Measurements from ENCODE around the gene LRRC72. TPM values are rescaled to one million over a fixed set of nuclear protein-coding genes. Genes with fewer than 3 reads are reported as not detected.
"Not testable (repeated sequence)": the region's sequence is repeated elsewhere in the genome, so short reads cannot be mapped to it uniquely, and the experiment has no call there.

The LRRC72 gene
- total RNA-seq, 1 experiment from 2014 or later: not detected

GRCh38 chr7:16504019-16504418 lies 22.6 kb upstream of the LRRC72 start:
- Histone ChIP-seq H3K9me3 (ENCODE audit: control insufficient read depth, low read depth, low read length) (no peaks in the 10 kb centered on the region), H3K4me2 (ENCODE audit: insufficient read depth, insufficient read length, low read length) (no peak overlapping the region), H3K9ac (ENCODE audit: extremely low read depth, insufficient read length, low read length) (no peak overlapping the region), H3K4ac (ENCODE audit: low read depth, low read length) (no peak overlapping the region), H3K14ac (ENCODE audit: insufficient read depth, low read length) (no peak overlapping the region), H3T11ph (ENCODE audit: low read length) (no peak overlapping the region), H3K79me1 (ENCODE audit: insufficient read depth, low read depth, low read length, poor library complexity, severe bottlenecking) (no peaks in the 10 kb centered on the region), H4K8ac (replicated peaks; ENCODE audit: insufficient read length, low read depth, low read length) (no peak overlapping the region), H2BK5ac (ENCODE audit: insufficient read length, low read length) (no peak overlapping the region), H3K27me3 (ENCODE audit: insufficient read depth, low read length) (no peaks in the 10 kb centered on the region), H4K5ac (ENCODE audit: insufficient read length, low read depth, low read length) (no peak overlapping the region), H3K56ac (ENCODE audit: insufficient read length, low read depth, low read length) (no peak overlapping the region), H3K18ac (ENCODE audit: insufficient read length, low read depth, low read length) (no peak overlapping the region), H2BK12ac (ENCODE audit: insufficient read length, low read depth, low read length) (no peak overlapping the region), H3K23ac (ENCODE audit: insufficient read length, low read depth, low read length) (no peak overlapping the region), H3K79me2 (ENCODE audit: insufficient read depth, low read length) (no peaks in the 10 kb centered on the region), H4K91ac (ENCODE audit: insufficient read length, low read depth, low read length) (no peak overlapping the region), H3K27ac (ENCODE audit: insufficient read length, low read depth, low read length) (no peak overlapping the region), H3K4me1 (ENCODE audit: insufficient read depth, low read length) (no peaks in the 10 kb centered on the region), H2AFZ (ENCODE audit: low read length) (no peak overlapping the region), H3K23me2 (ENCODE audit: insufficient read length, low read depth, low read length, poor library complexity, severe bottlenecking) (no peaks in the 10 kb centered on the region), H2BK20ac (ENCODE audit: low read depth, low read length, poor library complexity, severe bottlenecking) (no peak overlapping the region), H4K20me1 (ENCODE audit: control insufficient read depth, insufficient read depth, insufficient read length) (no peaks in the 10 kb centered on the region), H2BK15ac (ENCODE audit: low read depth, low read length) (no peak overlapping the region), H2AK5ac (ENCODE audit: insufficient read length, low read length) (no peak overlapping the region), H2BK120ac (ENCODE audit: low read depth, low read length, poor library complexity, severe bottlenecking) (no peak overlapping the region)
- Mint-ChIP-seq H3K27me3 (ENCODE audit: low read depth) (no peaks in the 10 kb centered on the region), H3K36me3 (ENCODE audit: insufficient read depth in 1 of 3, low read depth in 3 of 3) (no peaks in the 10 kb centered on the region), H3K4me1 (peaks cover 0 to 2% of the 10 kb centered on the region in 2 experiments; a peak in 1 of 4 replicates), H3K4me3 (no peak overlapping the region), H3K9me3 (no peaks in the 10 kb centered on the region; a peak in 1 of 5 replicates), H3K27ac (no peak overlapping the region)
- no peak for TF ChIP-seq CTCF (conservative IDR thresholded peaks at IDR 0.05)
- DNase-seq: no peak
- WGBS (ENCODE audit: extremely low coverage, insufficient read length, low lambda C conversion rate): no CpG with 5 or more reads among the region's 6 CpGs

- not testable (repeated sequence) for H3K79me2 ChIP-seq (ENCODE audit: insufficient read depth, low read length); H3K79me1 ChIP-seq (ENCODE audit: insufficient read depth, low read depth, low read length, poor library complexity, severe bottlenecking); H3K27ac Mint-ChIP-seq; H2BK120ac ChIP-seq (ENCODE audit: low read depth, low read length, poor library complexity, severe bottlenecking); DNase-seq; H2BK12ac ChIP-seq (ENCODE audit: insufficient read length, low read depth, low read length); H3K4me1 Mint-ChIP-seq; H3K4me1 ChIP-seq (ENCODE audit: insufficient read depth, low read length); H3K14ac ChIP-seq (ENCODE audit: insufficient read depth, low read length); H3K23me2 ChIP-seq (ENCODE audit: insufficient read length, low read depth, low read length, poor library complexity, severe bottlenecking); H3K36me3 Mint-ChIP-seq (ENCODE audit: insufficient read depth in 1 of 3, low read depth in 3 of 3); H2AK5ac ChIP-seq (ENCODE audit: insufficient read length, low read length); H3K4me2 ChIP-seq (ENCODE audit: insufficient read depth, insufficient read length, low read length); H2BK5ac ChIP-seq (ENCODE audit: insufficient read length, low read length); H3K56ac ChIP-seq (ENCODE audit: insufficient read length, low read depth, low read length); H3K27ac ChIP-seq (ENCODE audit: insufficient read length, low read depth, low read length); H3K23ac ChIP-seq (ENCODE audit: insufficient read length, low read depth, low read length); H3K27me3 ChIP-seq (ENCODE audit: insufficient read depth, low read length); H3K4me3 Mint-ChIP-seq; H4K91ac ChIP-seq (ENCODE audit: insufficient read length, low read depth, low read length); H3K18ac ChIP-seq (ENCODE audit: insufficient read length, low read depth, low read length); H3K4ac ChIP-seq (ENCODE audit: low read depth, low read length); H2AFZ ChIP-seq (ENCODE audit: low read length); H3T11ph ChIP-seq (ENCODE audit: low read length); H4K5ac ChIP-seq (ENCODE audit: insufficient read length, low read depth, low read length); H3K9me3 Mint-ChIP-seq; H2BK20ac ChIP-seq (ENCODE audit: low read depth, low read length, poor library complexity, severe bottlenecking); H2BK15ac ChIP-seq (ENCODE audit: low read depth, low read length); H3K9me3 ChIP-seq (ENCODE audit: control insufficient read depth, low read depth, low read length); H4K8ac ChIP-seq (replicated peaks; ENCODE audit: insufficient read length, low read depth, low read length); H3K27me3 Mint-ChIP-seq (ENCODE audit: low read depth); H3K9ac ChIP-seq (ENCODE audit: extremely low read depth, insufficient read length, low read length); H4K20me1 ChIP-seq (ENCODE audit: control insufficient read depth, insufficient read depth, insufficient read length)
- no CpG with 5 or more reads among the region's 5 CpGs for WGBS (ENCODE audit: extremely low coverage, insufficient read length, low lambda C conversion rate)
These were observed 20.2 kb upstream of the LRRC72 start for GRCh38 chr7:16506422-16506821.
